RPMI7951 (cell line): ENCODE results near the gene NAP1L4. TPM values are rescaled to one million over a fixed set of nuclear protein-coding genes. Genes with fewer than 3 reads are reported as not detected.
A peak's percentile ranks its signal among the peaks of the same experiment; 100 is the strongest.

Experiments used
- DNase-seq: peaks from one replicate; pipeline ENCODE4 v3.0.0-alpha.2; 2012; ENCODE audit warnings: low read depth
- total RNA-seq: library from RNA; depleted of rRNA; stranded (reverse); fragments of >200 nt; shearing (Covaris generic); gene quantifications from 2 replicates; pipeline ENCODE4 v1.2.3, GENCODE V29; 2014

Gene NAP1L4
- total RNA-seq, 1 experiment from 2014 or later: 81.1 TPM

GRCh38 chr11:2995893-2996554 is 3.9 kb upstream of the NAP1L4 start:
- DNase-seq: no peak

GRCh38 chr11:2995031-2995561 is 3.0 kb upstream of the NAP1L4 start:
- no peak for DNase-seq

- DNase-seq: no peak
These were observed 2.2 kb upstream of the NAP1L4 start for GRCh38 chr11:2994336-2994730.

GRCh38 chr11:2992997-2993325 is 832 bp upstream of the NAP1L4 start:
- DNase-seq: no peak

- DNase-seq: peak; percentile 41
These were observed 486 bp downstream of the NAP1L4 start for GRCh38 chr11:2991452-2992233.

- no peak for DNase-seq
These were observed 1.3 kb downstream of the NAP1L4 start for GRCh38 chr11:2990617-2991451.

GRCh38 chr11:2989551-2989950 is 2.6 kb downstream of the NAP1L4 start:
- DNase-seq: no peak

- no peak for DNase-seq
These were observed 3.1 kb downstream of the NAP1L4 start for GRCh38 chr11:2989006-2989405.

GRCh38 chr11:2987881-2988861 is 4.0 kb downstream of the NAP1L4 start:
- no peak for DNase-seq

GRCh38 chr11:2983908-2984307 is 8.2 kb downstream of the NAP1L4 start:
- DNase-seq: no peak

- no peak for DNase-seq
These were observed 9.9 kb downstream of the NAP1L4 start for GRCh38 chr11:2982214-2982613.

- DNase-seq: no peak
These were observed 11.0 kb downstream of the NAP1L4 start for GRCh38 chr11:2981130-2981529.

GRCh38 chr11:2980168-2980840 is 11.8 kb downstream of the NAP1L4 start:
- DNase-seq: no peak

GRCh38 chr11:2977113-2977512 is 15.0 kb downstream of the NAP1L4 start:
- DNase-seq: no peak

- DNase-seq: no peak
These were observed 15.7 kb downstream of the NAP1L4 start for GRCh38 chr11:2976294-2977063.

GRCh38 chr11:2975594-2975993 is 16.5 kb downstream of the NAP1L4 start:
- peak; percentile 26 for DNase-seq

GRCh38 chr11:2974272-2974671 is 17.9 kb downstream of the NAP1L4 start:
- no peak for DNase-seq

- DNase-seq: no peak
These were observed 23.7 kb downstream of the NAP1L4 start for GRCh38 chr11:2968341-2968900.

- no peak for DNase-seq
These were observed 27.3 kb downstream of the NAP1L4 start for GRCh38 chr11:2964782-2965181.
